HCT116 (cell line): ENCODE results near the gene FST. TPM values are rescaled to one million over a fixed set of nuclear protein-coding genes. Genes with fewer than 3 reads are reported as not detected.

Experiments
- ATAC-seq: fragments of 200-7000 bp; cut with Tn5 transposase; 2 replicates; pipeline ENCODE4 v1.9.1; 2020; ENCODE audit warnings: mild to moderate bottlenecking, moderate library complexity
- BruUV-seq: library from RNA; stranded (reverse); fragments of 400-500 nt; replicated peaks from 2 replicates; lab custom pipeline; 2021; lab: Mats Ljungman, UMichigan
- CTCF ChIA-PET: fragments of 300-600 bp; sonication (Branson Sonifier 250); formaldehyde crosslinking; loops from one replicate; lab custom pipeline; 2021; ENCODE audit warnings: antibody characterized with exemption; lab: Charles Lee
- POLR2A ChIA-PET: fragments of 300-600, 350-600 bp; sonication (Branson Sonifier 250); formaldehyde crosslinking; loops from one replicate; lab custom pipeline; 2021; ENCODE audit warnings: antibody characterized with exemption; lab: Charles Lee
- RAD21 ChIA-PET, 2 experiments: fragments of 300-600 bp; sonication (Branson Sonifier 250); formaldehyde crosslinking; loops; one replicate each; lab custom pipeline; 2023; ENCODE audit warnings: low total read pairs in 2 of 2; ENCODE audit not compliant: uncharacterized antibody in 2 of 2, unreplicated experiment in 2 of 2, low non-redundant PET in 1 of 2; lab: Charles Lee
- DNase-seq: peaks from one replicate; pipeline ENCODE4 v3.0.0-alpha.2; 2010; ENCODE audit warnings: low read depth, low spot score
- H2AFZ ChIP-seq: fragments of 200-600 bp; shearing (Covaris generic), sonication (generic); 2 replicates; pipeline ENCODE4 v1.6.1; 2017; ENCODE audit warnings: low read depth, mixed run types, mixed read lengths, antibody characterized with exemption, low read length; ENCODE audit not compliant: poor library complexity, severe bottlenecking
- H3K27ac ChIP-seq: 2 replicates; pipeline ENCODE4 v1.5.1; 2012; ENCODE audit warnings: low read depth, low read length
- H3K27me3 ChIP-seq: fragments of 200-600 bp; sonication (generic); 2 replicates; pipeline ENCODE4 v1.6.1; 2016; ENCODE audit warnings: mixed run types, low read length, mixed read lengths; ENCODE audit not compliant: insufficient read depth
- H3K36me3 ChIP-seq, 2 experiments: fragments of 200-500 bp in 1 of 2; fragments of 200-600 bp in 1 of 2; sonication (Bioruptor generic) in 1 of 2; sonication (generic) in 1 of 2; 2 replicates each; pipeline versions ENCODE4 v1.5.1 to v1.6.1; 2014 to 2016; ENCODE audit warnings: low read length in 2 of 2, inconsistent platforms in 1 of 2, mixed read lengths in 1 of 2, mixed run types in 1 of 2; ENCODE audit not compliant: insufficient read depth in 2 of 2, control insufficient read depth in 1 of 2
- H3K4me1 ChIP-seq, 2 experiments: fragments of 200-600 bp in 1 of 2; sonication (generic) in 1 of 2; 2 replicates each; pipeline versions ENCODE4 v1.5.1 to v1.6.1; 2012 to 2017; ENCODE audit warnings: low read length in 2 of 2, inconsistent platforms in 1 of 2, mild to moderate bottlenecking in 1 of 2, mixed read lengths in 1 of 2, mixed run types in 1 of 2, moderate library complexity in 1 of 2; ENCODE audit not compliant: insufficient read depth in 2 of 2, control insufficient read depth in 1 of 2
- H3K4me2 ChIP-seq: fragments of 200-600 bp; sonication (generic); 2 replicates; pipeline ENCODE4 v1.6.1; 2017; ENCODE audit warnings: mixed run types, low read length, mixed read lengths
- H3K4me3 ChIP-seq, 2 experiments: fragments of 200-600 bp in 1 of 2; sonication (generic) in 1 of 2; replicated peaks in 1 of 2; 2 replicates each; pipeline ENCODE4 v1.5.1; 2011 to 2016; ENCODE audit warnings: low read length in 2 of 2, control low read depth in 1 of 2, low read depth in 1 of 2, mild to moderate bottlenecking in 1 of 2, mixed read lengths in 1 of 2, mixed run types in 1 of 2
- H3K79me2 ChIP-seq: fragments of 200-600 bp; sonication (generic); 2 replicates; pipeline ENCODE4 v1.6.1; 2017; ENCODE audit warnings: mild to moderate bottlenecking, mixed run types, low read length, moderate library complexity, mixed read lengths; ENCODE audit not compliant: insufficient read depth
- H3K9ac ChIP-seq: fragments of 200-600 bp; sonication (generic); 2 replicates; pipeline ENCODE4 v1.6.1; 2016; ENCODE audit warnings: low read length, mixed read lengths
- H3K9me2 ChIP-seq: fragments of 200-600 bp; sonication (generic), shearing (Covaris generic); 2 replicates; pipeline ENCODE4 v1.6.1; 2017; ENCODE audit warnings: mixed run types, mild to moderate bottlenecking, moderate library complexity; ENCODE audit not compliant: insufficient read depth
- H3K9me3 ChIP-seq, 2 experiments: fragments of 200-500 bp in 1 of 2; fragments of 200-600 bp in 1 of 2; sonication (Bioruptor generic) in 1 of 2; sonication (generic) in 1 of 2; 2 replicates each; pipeline ENCODE4 v1.6.1; 2014 to 2017; ENCODE audit warnings: low read length in 2 of 2, mixed read lengths in 2 of 2, inconsistent platforms in 1 of 2, low read depth in 1 of 2, mild to moderate bottlenecking in 1 of 2, mixed run types in 1 of 2, moderate library complexity in 1 of 2; ENCODE audit not compliant: control insufficient read depth in 1 of 2, insufficient read depth in 1 of 2
- H4K20me1 ChIP-seq: fragments of 200-600 bp; sonication (generic), shearing (Covaris generic); 2 replicates; pipeline ENCODE4 v1.6.1; 2017; ENCODE audit warnings: mixed run types, mild to moderate bottlenecking, moderate library complexity; ENCODE audit not compliant: insufficient read depth
- CEBPB ChIP-seq: IDR thresholded peaks from 2 replicates; pipeline ENCODE4 v1.6.1; 2012; ENCODE audit warnings: low read depth
- MAX ChIP-seq: IDR thresholded peaks from 2 replicates; pipeline ENCODE4 v1.6.1; 2012
- POLR2A ChIP-seq: IDR thresholded peaks from 2 replicates; pipeline ENCODE4 v1.7.0; 2011; ENCODE audit warnings: borderline replicate concordance; ENCODE audit not compliant: insufficient read depth, insufficient read length; ENCODE audit errors: extremely low read depth
- POLR2AphosphoS5 ChIP-seq: IDR thresholded peaks from 2 replicates; pipeline ENCODE4 v1.6.1; 2011; ENCODE audit warnings: mild to moderate bottlenecking, low read depth, low read length, moderate library complexity
- RAD21 ChIP-seq: IDR thresholded peaks from 2 replicates; pipeline ENCODE4 v1.6.1; 2012; ENCODE audit warnings: low read depth, mild to moderate bottlenecking
- REST ChIP-seq: IDR thresholded peaks from 2 replicates; pipeline ENCODE4 v1.6.1; 2012; ENCODE audit warnings: low read depth
- SIN3A ChIP-seq: IDR thresholded peaks from 2 replicates; pipeline ENCODE4 v1.6.1; 2012; ENCODE audit warnings: low read depth
- SP1 ChIP-seq: IDR thresholded peaks from 2 replicates; pipeline ENCODE4 v1.6.1; 2012; ENCODE audit warnings: low read depth
- YY1 ChIP-seq: IDR thresholded peaks from 2 replicates; pipeline ENCODE4 v1.6.1; 2011; ENCODE audit warnings: low read length, low read depth, moderate library complexity, mild to moderate bottlenecking; ENCODE audit not compliant: insufficient replicate concordance; ENCODE audit errors: extremely low read depth
- intact Hi-C: fragments of 100-400 bp; cut with micrococcal nuclease; formaldehyde crosslinking; loops from 2 replicates; pipeline ENCODE4 v1.10.0; 2022
- total RNA-seq: library from RNA; stranded (reverse); gene quantifications from one replicate; pipeline ENCODE4 v1.2.1, GENCODE V29; 2021; ENCODE audit not compliant: unreplicated experiment
- TF ChIP-seq, protein P1 (sequence below): IDR thresholded peaks from 2 replicates; pipeline ENCODE4 v1.6.1; 2011; ENCODE audit warnings: mild to moderate bottlenecking, low read length, moderate library complexity; ENCODE audit not compliant: insufficient replicate concordance; ENCODE audit errors: extremely low read depth
- TF ChIP-seq, protein P2 (sequence below), 3 experiments: fragments of 200-600 bp in 1 of 3; sonication (generic) in 1 of 3; IDR thresholded peaks in 2 of 3; conservative IDR thresholded peaks in 1 of 3; 2 replicates each; pipeline ENCODE4 v1.5.1; 2012 to 2017; ENCODE audit warnings: low read depth in 2 of 3, low read length in 2 of 3, antibody characterized with exemption in 1 of 3, borderline replicate concordance in 1 of 3, control low read depth in 1 of 3, mild to moderate bottlenecking in 1 of 3, mixed read lengths in 1 of 3, mixed run types in 1 of 3, moderate library complexity in 1 of 3; ENCODE audit not compliant: insufficient read depth in 1 of 3

The FST gene
- total RNA-seq, 1 experiment from 2014 or later: 0.34 TPM

DNA sequence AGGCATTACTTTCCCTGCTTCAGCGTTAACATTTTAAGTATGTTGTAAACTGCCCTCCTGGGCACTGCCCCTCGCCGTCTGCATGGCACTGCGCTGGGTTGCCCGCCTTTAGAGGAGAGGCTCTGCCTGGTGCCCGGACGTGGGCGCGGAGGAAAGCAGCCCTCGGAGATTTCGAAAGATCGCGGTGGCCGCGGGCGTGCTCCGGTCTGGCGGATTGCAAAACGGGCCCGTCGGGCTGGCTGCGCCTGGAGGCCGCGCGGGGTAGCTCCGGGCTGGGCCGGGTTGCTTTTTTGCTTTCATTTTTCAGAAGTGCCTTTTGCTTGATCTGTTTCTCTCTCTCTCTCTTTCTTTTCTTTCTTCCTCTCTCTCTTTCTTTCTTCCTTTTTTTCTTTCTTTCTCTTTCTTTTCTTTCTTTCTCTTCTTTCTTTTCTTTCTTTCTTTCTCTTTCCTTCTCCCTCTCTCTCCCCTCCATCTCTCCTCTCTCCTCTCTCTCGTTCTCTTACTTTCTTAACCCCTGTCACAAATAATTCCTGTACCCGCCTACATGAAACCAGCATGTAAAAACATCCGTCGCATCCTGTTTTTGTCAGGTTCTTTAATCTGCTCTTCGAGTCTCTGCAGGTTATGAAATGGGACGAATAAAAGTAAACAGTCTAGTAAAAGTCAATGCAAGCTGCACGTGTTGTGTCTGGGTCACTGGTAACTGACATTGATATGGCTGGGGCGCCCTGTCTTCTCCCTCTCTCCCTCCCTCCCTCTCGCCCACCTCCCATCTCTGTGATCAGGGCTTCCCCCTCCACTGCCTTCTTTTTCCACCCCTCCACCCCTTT lies 1.7 kb downstream of the FST start (continued):
- TF ChIP-seq, protein P1, sequence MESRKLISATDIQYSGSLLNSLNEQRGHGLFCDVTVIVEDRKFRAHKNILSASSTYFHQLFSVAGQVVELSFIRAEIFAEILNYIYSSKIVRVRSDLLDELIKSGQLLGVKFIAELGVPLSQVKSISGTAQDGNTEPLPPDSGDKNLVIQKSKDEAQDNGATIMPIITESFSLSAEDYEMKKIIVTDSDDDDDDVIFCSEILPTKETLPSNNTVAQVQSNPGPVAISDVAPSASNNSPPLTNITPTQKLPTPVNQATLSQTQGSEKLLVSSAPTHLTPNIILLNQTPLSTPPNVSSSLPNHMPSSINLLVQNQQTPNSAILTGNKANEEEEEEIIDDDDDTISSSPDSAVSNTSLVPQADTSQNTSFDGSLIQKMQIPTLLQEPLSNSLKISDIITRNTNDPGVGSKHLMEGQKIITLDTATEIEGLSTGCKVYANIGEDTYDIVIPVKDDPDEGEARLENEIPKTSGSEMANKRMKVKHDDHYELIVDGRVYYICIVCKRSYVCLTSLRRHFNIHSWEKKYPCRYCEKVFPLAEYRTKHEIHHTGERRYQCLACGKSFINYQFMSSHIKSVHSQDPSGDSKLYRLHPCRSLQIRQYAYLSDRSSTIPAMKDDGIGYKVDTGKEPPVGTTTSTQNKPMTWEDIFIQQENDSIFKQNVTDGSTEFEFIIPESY: no peak

DNA sequence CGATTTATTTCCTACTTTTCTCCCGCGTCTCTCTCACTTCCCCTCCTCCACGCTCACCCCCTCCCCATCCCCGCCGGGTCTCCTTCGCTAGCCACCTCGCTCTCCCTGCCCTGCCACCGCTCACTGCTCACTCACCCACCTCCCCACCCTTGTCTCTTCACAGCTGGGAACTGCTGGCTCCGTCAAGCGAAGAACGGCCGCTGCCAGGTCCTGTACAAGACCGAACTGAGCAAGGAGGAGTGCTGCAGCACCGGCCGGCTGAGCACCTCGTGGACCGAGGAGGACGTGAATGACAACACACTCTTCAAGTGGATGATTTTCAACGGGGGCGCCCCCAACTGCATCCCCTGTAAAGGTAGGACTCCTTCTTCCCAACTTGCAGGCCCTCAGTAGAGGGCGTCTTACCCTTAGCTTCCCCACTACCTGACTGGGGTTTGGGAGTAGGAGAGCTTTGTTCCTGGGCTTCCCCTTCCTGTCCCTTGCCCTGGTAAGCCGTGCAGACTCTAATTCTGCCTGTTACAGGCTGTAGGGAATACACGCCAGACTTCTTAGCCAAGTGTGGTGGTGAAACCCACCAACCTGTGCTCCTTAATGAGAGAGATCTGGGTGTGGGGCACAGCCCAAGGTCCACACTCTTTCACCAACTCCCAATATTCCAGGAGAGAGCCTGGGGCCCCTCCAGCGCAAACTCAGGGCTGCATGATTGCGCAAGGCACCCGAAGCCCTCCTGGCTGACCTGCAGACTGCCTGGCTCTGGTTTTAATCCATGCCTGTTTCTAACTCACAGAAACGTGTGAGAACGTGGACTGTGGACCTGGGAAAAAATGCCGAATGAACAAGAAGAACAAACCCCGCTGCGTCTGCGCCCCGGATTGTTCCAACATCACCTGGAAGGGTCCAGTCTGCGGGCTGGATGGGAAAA lies 2.5 kb downstream of the FST start:
- no peaks in the 10 kb centered on the region for H3K9me3 ChIP-seq
- no peak overlapping the region for H3K27ac ChIP-seq
- H3K9ac ChIP-seq: no peak overlapping the region
- H3K27me3 ChIP-seq: peaks cover 13% of the 10 kb centered on the region; the same call in 1 of the 2 replicates
- no peaks in the 10 kb centered on the region for H3K79me2 ChIP-seq
- peaks cover 0 to 31% of the 10 kb centered on the region in 2 experiments; a peak in 3 of 4 replicates for H3K4me1 ChIP-seq
- no peak overlapping the region for H2AFZ ChIP-seq
- BruUV-seq: no TSS peak
- no peaks in the 10 kb centered on the region for H4K20me1 ChIP-seq
- H3K4me2 ChIP-seq: no peak overlapping the region
- no peaks in the 10 kb centered on the region for H3K9me2 ChIP-seq
- DNase-seq: no peak
- no peaks in the 10 kb centered on the region for H3K36me3 ChIP-seq
- no peak overlapping the region for H3K4me3 ChIP-seq
- ChIA-PET RAD21 (no interaction called here), CTCF (no interaction called here), POLR2A (no interaction called here)
- no peak for ATAC-seq
- intact Hi-C loops: loop anchor here (10.0 kb wide), 1 partner anchor 512 kb away; no protein-coding TSS in a partner anchor
- TF ChIP-seq CEBPB: no peak
- TF ChIP-seq POLR2AphosphoS5: no peak
- TF ChIP-seq SIN3A: no peak
- no peak for TF ChIP-seq REST
- no peak for TF ChIP-seq MAX
- TF ChIP-seq SP1: no peak
- no peak for TF ChIP-seq POLR2A
- no peak for TF ChIP-seq YY1
- peak; percentile 35; the same call in 1 of the 2 replicates for TF ChIP-seq RAD21
- TF ChIP-seq, protein P2, sequence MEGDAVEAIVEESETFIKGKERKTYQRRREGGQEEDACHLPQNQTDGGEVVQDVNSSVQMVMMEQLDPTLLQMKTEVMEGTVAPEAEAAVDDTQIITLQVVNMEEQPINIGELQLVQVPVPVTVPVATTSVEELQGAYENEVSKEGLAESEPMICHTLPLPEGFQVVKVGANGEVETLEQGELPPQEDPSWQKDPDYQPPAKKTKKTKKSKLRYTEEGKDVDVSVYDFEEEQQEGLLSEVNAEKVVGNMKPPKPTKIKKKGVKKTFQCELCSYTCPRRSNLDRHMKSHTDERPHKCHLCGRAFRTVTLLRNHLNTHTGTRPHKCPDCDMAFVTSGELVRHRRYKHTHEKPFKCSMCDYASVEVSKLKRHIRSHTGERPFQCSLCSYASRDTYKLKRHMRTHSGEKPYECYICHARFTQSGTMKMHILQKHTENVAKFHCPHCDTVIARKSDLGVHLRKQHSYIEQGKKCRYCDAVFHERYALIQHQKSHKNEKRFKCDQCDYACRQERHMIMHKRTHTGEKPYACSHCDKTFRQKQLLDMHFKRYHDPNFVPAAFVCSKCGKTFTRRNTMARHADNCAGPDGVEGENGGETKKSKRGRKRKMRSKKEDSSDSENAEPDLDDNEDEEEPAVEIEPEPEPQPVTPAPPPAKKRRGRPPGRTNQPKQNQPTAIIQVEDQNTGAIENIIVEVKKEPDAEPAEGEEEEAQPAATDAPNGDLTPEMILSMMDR (IDR thresholded peaks at IDR 0.05 in 2 of 3, conservative IDR thresholded peaks at IDR 0.05 in 1 of 3; ENCODE audit: borderline replicate concordance in 1 of 3, insufficient read depth in 1 of 3, low read depth in 2 of 3, low read length in 2 of 3): 0 out of 6 replicates have a peak, but pooled peaks of 1 of the 3 experiments have one; percentile 9
